ENCODE results near the gene FBXL15.
A peak's percentile ranks its signal among the peaks of the same experiment; 100 is the strongest.

FBXL15 gene

GRCh38 chr10:102398172-102399020, 22.2 kb upstream of the FBXL15 start:
- no peak for DNase-seq (ENCODE audit: low spot score)

GRCh38 chr10:102399217-102400021, 21.2 kb upstream of the FBXL15 start:
- DNase-seq (ENCODE audit: low spot score), result peak; percentile 90

GRCh38 chr10:102400076-102400475, 20.6 kb upstream of the FBXL15 start:
- DNase-seq (ENCODE audit: low spot score), result no peak

- no peak for DNase-seq (ENCODE audit: low spot score)
Observed at GRCh38 chr10:102400598-102401341, 19.9 kb upstream of the FBXL15 start.

DNA sequence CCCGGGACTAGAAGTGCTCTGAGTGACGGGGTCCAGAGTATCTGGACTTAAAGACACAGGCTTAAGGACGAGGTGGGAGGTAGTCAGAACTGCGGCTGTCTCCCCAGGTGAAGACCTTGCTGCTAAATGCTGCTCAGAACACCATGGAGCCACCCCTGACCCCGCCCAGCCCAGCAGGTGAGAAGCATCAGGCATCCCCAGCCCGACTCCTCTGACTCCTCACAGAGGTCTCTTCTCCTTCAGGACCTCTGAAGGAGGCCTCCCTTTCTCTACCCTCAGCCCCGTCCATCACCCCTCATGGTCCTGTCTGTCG, 19.3 kb upstream of the FBXL15 start:
- DNase-seq (ENCODE audit: low spot score), result no peak

DNA sequence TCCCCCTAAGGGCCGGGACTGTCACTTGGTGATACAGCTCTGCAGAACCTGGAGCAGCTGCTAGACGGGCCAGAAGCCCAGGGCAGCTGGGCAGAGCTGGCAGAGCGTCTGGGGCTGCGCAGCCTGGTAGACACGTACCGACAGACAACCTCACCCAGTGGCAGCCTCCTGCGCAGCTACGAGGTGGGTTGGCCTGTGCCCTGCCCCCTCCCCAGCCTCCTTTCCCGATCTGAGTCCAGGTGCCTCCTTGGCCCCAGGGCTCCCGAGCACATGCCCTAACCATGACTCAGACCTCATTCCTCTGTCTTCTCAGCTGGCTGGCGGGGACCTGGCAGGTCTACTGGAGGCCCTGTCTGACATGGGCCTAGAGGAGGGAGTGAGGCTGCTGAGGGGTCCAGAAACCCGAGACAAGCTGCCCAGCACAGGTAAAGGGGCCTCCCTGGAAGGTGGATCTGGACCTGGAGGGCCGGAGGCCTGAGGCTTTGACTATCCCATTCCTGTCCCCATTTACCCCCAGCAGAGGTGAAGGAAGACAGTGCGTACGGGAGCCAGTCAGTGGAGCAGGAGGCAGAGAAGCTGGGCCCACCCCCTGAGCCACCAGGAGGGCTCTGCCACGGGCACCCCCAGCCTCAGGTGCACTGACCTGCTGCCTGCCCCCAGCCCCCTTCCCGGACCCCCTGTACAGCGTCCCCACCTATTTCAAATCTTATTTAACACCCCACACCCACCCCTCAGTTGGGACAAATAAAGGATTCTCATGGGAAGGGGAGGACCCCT, 18.7 kb upstream of the FBXL15 start:
- no peak for DNase-seq (ENCODE audit: low spot score)

DNA sequence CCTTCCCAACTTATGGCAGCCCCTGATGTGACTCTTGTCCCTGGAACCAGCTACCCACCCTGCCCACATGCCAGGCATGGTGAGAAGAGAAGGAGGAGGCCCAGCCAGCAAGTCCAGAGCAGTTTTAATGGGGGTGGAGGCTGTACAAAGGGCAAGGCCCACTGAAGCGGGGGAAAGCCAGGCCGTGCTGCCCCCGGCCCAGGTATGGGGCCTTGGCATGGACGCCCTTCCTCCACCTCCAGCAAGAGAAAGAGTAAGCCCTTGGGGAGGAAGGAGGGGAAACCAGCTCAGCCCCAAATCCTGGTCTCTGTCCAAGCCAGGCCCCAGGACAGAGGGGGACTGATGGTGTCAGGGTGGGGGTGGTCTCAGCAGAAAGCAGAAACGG, 18.1 kb upstream of the FBXL15 start:
- no peak for DNase-seq (ENCODE audit: low spot score)

GRCh38 chr10:102403115-102403514, 17.5 kb upstream of the FBXL15 start:
- no peak for DNase-seq (ENCODE audit: low spot score)

- no peak for DNase-seq (ENCODE audit: low spot score)
Observed at GRCh38 chr10:102404361-102405107, 16.1 kb upstream of the FBXL15 start.

DNA sequence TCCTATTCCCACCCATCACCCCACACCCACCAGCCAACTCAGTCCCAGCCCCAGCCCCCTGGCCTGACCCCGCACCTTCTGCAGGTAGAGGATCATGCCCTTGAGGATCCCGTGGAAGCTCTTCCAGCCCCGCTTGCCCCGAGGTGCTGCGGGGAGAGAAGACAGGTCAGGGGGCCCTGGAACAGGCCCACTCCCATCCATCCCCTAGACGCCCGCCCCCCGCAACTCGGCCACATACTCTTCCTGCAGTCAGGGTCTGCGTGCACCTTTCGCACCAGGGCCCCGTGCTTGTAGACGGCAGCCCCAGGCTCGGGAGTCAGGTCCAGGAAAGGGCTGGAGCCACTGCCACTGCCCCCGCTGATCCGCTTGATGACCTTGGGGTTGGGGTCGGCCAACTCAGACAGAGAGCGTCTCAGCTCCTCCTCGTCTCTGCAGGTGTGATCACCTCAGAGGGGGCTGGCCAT, 15.5 kb upstream of the FBXL15 start:
- no peak for DNase-seq (ENCODE audit: low spot score)

DNA sequence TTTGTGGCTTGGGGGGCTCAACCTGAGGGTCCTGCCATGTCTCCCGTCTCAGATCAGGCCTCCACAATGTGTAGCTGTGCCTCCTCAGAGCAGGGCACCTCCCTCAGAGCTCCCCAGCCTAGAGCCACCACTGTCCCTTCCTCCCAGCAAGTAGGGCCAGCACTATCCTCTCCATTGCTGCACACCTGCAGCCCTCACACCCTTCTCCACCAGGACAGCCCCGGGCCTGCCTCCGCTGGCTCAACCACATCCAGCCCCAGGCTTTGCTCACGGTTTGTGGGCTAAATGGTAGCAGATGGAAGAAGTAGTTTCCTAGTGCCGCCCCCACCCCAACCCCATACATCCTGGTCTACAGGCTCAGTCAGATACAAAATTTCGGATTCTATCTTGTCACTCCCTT, 15.0 kb upstream of the FBXL15 start:
- no peak for DNase-seq (ENCODE audit: low spot score)

DNA sequence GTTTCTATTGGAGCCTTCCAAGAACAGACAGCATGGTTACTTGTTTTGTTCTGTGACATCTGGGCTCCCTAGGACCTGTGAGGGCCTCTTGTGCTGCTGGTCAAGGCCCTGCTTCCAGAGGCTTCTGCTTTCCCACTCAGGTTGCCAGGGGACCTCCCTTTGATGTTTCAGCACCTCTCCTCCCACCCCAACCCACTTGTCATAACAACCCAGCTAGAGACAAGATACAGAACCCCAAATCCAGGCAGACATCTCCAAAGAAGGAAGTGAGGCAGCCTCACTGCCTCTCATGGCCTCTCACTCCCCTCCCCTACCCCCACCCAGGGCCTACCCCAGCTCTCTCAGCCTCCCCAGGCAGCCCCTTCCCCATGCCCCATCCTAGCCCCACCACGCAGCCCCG, 13.8 kb upstream of the FBXL15 start:
- DNase-seq (ENCODE audit: low spot score), result no peak

DNA sequence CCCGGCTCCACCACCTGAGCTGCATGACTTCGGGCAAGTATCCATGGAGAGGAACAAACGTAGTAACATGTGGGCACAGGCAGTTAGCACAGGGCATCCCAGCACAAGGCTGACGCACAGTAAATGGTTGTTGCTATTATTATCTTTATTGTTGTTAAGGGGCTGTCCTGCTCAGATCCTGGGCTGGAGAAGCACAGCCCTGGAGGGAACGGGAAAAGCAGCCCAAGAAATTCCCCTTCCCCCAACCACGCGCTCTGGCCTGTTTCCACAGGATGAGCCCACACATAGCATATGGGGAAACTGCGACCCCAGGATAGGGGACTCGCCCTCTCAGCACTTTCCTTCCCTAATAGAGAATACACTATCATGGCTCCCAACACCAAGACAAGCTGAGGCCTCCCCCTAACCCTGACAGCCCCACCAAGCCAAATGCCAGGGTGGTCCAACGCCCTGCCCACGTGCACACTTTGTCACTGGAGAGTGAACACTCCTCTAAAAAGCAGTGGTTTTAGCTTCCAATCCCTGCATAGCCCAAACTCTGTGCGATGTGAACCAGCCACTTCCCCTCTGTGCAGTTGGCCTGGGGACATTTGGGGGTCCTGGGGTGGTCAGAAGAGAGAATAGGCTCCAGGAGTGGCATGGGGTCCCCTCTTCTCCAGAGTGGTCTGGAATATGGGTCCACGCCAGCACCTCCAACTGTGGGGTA, 13.1 kb upstream of the FBXL15 start:
- DNase-seq (ENCODE audit: low spot score), result no peak

- DNase-seq (ENCODE audit: low spot score), result no peak
Observed at GRCh38 chr10:102408131-102408727, 12.4 kb upstream of the FBXL15 start.

DNA sequence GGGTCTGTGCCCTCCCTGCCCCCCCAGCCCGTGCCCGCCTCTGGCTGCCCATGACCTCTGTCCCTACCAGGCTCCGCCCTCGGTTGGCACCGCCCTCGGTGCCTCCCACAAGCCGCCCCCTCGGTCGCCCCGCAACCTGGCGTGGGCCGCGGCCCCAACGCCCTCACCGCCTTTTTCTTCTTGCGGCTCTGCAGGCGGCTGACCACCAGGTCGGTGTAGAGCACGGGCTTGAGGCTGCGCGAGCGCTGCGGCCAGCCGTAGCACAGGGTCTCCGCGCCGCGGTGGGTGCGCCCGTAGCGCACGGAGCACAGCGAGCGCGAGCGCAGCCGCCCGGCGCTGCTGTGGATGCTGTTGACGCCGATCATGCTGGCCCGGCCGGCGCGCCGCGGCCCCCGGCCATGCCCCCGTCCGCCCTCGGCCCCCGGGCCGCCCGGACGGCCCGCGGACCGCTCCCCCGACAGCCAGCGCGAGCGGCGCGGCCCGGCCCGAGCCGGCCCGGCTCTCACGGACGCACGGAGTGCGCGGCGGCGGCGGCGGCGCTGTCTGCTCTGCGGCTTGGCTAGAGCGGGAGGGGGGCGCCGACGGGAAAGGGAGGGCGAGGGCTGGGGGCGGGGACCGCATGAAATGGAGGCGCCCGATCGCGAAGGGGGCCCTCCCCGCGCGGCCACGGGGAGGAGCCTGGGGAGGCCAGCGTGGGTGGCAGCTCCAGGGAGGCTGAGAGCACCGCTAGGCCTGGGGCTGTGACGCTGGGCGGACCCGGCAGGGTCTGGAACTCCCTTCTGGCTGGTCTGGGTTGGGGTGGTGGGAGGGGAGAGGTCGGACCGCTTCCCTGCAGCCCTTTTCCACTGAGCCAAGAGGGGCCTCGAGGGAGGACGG, 11.7 kb upstream of the FBXL15 start:
- DNase-seq (ENCODE audit: low spot score), result no peak

DNA sequence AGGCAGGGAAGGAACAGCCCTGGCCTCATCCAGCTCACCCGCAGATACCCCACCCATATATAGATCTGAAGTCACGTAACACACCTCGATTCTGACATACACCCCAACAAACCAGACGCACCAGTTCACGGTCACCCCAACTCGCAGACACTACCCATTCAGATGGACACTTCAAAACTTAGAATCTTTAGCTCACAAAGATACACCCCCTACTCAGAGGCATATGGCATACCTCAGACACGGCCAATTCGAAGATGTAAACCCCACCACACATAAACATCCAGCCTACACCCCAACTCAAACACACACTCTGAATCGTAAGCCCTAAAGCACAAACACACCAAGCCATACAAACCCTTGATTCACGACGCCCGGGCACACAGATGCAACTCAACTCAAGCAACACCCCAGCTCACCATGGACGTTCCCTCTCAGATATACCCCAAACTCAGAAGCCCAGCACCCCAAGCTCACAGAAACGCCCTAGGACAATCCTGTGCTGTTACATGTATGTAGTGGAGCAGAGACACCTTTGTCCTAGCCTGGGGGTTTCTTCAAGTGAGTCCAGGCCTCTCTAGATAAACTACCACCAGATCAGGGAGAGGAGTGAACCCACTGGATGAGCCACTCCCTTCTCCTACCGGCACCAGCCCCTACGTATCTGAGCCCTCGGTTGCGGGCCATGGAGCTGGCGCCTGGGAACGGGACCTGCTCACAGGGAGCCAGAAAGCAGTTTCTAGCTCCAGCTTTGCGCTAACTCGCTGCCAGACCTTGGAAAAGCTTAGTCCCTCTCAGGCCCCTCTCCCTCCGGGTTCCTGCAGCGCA, 10.8 kb upstream of the FBXL15 start:
- DNase-seq (ENCODE audit: low spot score), result no peak

DNA sequence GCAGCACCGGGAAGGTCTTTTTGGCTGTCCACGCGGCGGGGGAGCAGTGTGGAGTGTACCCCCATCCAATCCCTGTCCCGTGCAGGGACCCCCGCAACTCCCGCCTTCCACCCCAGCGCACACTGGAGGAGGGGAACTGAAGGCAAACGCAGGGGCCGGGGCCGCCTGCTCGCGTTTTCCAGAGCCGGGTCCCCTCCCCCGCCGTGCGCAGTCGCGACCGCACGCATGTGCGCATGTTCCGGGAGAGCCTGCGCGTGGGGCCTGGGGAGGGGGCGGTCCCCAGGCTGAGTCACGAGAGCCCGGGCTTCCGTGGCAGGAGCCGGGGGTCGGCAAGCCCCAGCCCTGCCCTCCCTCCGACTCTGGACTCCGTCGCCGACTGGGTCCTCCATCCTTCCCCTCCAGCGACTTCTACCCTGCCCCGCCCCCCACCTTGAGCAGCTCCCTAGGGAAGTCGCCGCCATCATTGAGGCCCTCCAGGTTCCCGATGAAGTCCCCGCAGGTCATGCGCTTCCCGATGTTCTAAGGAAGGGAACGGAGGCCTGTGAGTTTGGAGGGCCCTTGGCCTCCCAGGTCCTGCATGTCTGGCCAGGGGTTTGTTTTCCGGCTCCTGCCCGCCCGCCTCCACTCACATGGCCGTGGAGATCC, 10.1 kb upstream of the FBXL15 start:
- DNase-seq (ENCODE audit: low spot score), result no peak
